Esophagus squamous epithelium (tissue), 5 donors: ENCODE data around the gene TUBA3E. TPM values are rescaled to one million over a fixed set of nuclear protein-coding genes. Genes with fewer than 3 reads are reported as not detected.
"Not testable (repeated sequence)": the region's sequence is repeated elsewhere in the genome, so short reads cannot be mapped to it uniquely, and the experiment has no call there.

Experiments used
- DNase-seq: peaks from one replicate; lab custom pipeline; 2025; lab: John Stamatoyannopoulos, UW
- H3K27ac ChIP-seq, 4 donors: fragments of 200-600 bp; sonication (generic); one replicate each; pipeline ENCODE4 v1.5.1; 2016 to 2019; ENCODE audit warnings: mild to moderate bottlenecking in 1 of 4
- H3K27me3 ChIP-seq, 4 donors: fragments of 200-600 bp; sonication (generic); 1 replicate in 3 of 4; 2 replicates in 1 of 4; pipeline versions ENCODE4 v1.5.1 to v1.6.0; 2017 to 2021; ENCODE audit warnings: antibody characterized with exemption in 1 of 4
- H3K36me3 ChIP-seq, 3 donors: fragments of 200-600 bp; sonication (generic); one replicate each; pipeline ENCODE4 v1.5.1; 2016 to 2019
- H3K4me1 ChIP-seq, 3 donors: fragments of 200-600 bp; sonication (generic); one replicate each; pipeline ENCODE4 v1.5.1; 2017 to 2019
- H3K4me3 ChIP-seq, 4 donors: fragments of 200-600 bp; sonication (generic); 1 replicate in 3 of 4; 2 replicates in 1 of 4; pipeline ENCODE4 v1.5.1; 2016 to 2019; ENCODE audit warnings: mild to moderate bottlenecking in 2 of 4, moderate library complexity in 1 of 4
- H3K9me3 ChIP-seq, 3 donors: fragments of 200-600 bp; sonication (generic); one replicate each; pipeline ENCODE4 v1.5.1; 2016 to 2019
- POLR2A ChIP-seq, 4 donors: fragments of 450-650 bp; IDR thresholded peaks; one replicate each; pipeline ENCODE4 v1.6.1; 2017; ENCODE audit warnings: antibody characterized with exemption in 4 of 4, mild to moderate bottlenecking in 4 of 4, moderate library complexity in 3 of 4
- WGBS, 2 donors: methylation state at CpG; one replicate each; pipeline ENCODE4 v1.1.5; 2018; 5-methylcytosine and 5-hydroxymethylcytosine counted together
- intact Hi-C: fragments of 100-400 bp; cut with DNase I; formaldehyde crosslinking; loops from one replicate; pipeline ENCODE4 v1.15.0; 2022
- total RNA-seq, 4 donors: library from RNA; depleted of rRNA; stranded (reverse); fragments of >200 nt; gene quantifications; one replicate each; pipeline ENCODE4 v1.1.0, GENCODE V29; 2016
- TF ChIP-seq, protein P1 (sequence below), 6 experiments: fragments of 450-650 bp in 4 of 6; fragments of 200-600 bp in 2 of 6; sonication (generic) in 2 of 6; IDR thresholded peaks; one replicate each; pipeline ENCODE4 v1.5.1; 2016 to 2019; ENCODE audit warnings: antibody characterized with exemption in 6 of 6, mild to moderate bottlenecking in 4 of 6, moderate library complexity in 4 of 6
- donor health status: DM: yes; HTN: yes; CAD: no.

TUBA3E gene
- total RNA-seq, 4 donors from 2014 or later: not detected

DNA sequence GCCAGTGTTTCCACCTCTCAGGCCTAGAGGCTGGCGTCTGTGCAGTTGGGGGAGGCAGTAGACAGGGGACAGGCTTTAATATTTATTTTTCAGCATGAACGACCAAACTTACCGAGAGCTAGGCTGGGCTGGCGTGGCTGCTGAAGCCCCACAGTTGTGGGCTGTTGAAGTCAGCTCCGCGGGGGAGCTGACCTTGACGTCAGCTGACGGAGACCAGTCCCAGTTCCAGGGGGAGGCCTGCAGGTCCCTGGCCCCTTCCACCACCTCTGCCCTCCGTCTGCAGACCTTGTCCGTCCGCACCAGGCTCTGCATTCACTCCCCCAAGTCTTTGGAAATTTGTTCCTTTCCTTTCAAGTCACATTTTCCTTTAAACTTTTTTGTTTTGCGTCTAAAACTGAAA, 33.4 kb upstream of the TUBA3E start:
- WGBS, 2 donors: 74 to 83% methylated on average over 8 to 11 of the region's 12 CpGs
- DNase-seq: no peak
- intact Hi-C loops: no loop called here
- TF ChIP-seq, protein P1, sequence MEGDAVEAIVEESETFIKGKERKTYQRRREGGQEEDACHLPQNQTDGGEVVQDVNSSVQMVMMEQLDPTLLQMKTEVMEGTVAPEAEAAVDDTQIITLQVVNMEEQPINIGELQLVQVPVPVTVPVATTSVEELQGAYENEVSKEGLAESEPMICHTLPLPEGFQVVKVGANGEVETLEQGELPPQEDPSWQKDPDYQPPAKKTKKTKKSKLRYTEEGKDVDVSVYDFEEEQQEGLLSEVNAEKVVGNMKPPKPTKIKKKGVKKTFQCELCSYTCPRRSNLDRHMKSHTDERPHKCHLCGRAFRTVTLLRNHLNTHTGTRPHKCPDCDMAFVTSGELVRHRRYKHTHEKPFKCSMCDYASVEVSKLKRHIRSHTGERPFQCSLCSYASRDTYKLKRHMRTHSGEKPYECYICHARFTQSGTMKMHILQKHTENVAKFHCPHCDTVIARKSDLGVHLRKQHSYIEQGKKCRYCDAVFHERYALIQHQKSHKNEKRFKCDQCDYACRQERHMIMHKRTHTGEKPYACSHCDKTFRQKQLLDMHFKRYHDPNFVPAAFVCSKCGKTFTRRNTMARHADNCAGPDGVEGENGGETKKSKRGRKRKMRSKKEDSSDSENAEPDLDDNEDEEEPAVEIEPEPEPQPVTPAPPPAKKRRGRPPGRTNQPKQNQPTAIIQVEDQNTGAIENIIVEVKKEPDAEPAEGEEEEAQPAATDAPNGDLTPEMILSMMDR (IDR thresholded peaks at IDR 0.05): no peak
- TF ChIP-seq POLR2A (IDR thresholded peaks at IDR 0.05): no peak
- H3K36me3 ChIP-seq: no peaks in the 10 kb centered on the region
- H3K27ac ChIP-seq: no peak overlapping the region
- no peak overlapping the region for H3K4me3 ChIP-seq
- no peaks in the 10 kb centered on the region for H3K9me3 ChIP-seq
- H3K27me3 ChIP-seq: peaks cover 0 to 18% (median 0%) of the 10 kb centered on the region in 4 donors
- H3K4me1 ChIP-seq: no peaks in the 10 kb centered on the region

DNA sequence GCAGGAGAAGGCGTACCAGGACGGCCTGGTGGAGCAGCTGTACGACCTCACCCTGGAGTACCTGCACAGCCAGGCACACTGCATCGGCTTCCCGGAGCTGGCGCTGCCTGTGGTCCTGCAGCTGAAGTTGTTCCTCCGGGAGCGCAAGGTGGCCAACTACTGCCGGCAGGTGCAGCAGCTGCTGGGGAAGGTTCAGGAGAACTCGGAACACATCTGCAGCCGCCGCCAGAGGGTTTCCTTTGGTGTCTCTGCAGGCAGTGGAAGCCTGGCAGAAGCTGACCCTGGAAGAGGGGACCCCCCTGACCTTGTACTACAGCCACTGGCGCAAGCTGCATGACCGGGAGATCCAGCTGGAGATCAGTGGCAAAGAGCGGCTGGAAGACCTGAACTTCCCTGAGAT, 32.7 kb upstream of the TUBA3E start:
- H3K4me1 ChIP-seq, H3K27ac ChIP-seq, H3K9me3 ChIP-seq, H3K36me3 ChIP-seq, intact Hi-C loops, H3K4me3 ChIP-seq, DNase-seq: not testable (repeated sequence)
- 82 to 90% methylated on average over 6 to 8 of the region's 15 CpGs for WGBS, 2 donors
- peaks cover 0 to 20% (median 0%) of the 10 kb centered on the region in 4 donors for H3K27me3 ChIP-seq

DNA sequence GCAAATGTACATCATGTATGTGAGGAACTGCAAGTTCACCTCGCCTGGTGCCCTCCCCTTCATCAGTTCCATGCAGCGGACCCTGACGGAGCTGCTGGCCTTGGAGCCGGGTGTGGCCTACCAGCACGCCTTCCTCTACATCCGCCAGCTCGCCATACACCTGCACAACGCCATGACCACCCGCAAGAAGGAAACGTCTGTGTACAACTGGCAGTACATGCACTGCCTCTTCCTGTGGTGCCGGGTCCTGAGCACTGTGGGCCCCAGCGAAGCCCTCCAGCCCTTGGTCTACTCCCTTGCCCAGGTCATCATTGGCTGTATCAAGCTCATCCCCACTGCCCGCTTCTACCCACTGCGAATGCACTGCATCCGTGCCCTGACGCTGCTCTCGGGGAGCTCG, 32.1 kb upstream of the TUBA3E start:
- H3K9me3 ChIP-seq, H3K4me1 ChIP-seq, H3K27ac ChIP-seq, H3K4me3 ChIP-seq, DNase-seq, H3K36me3 ChIP-seq, intact Hi-C loops: not testable (repeated sequence)
- H3K27me3 ChIP-seq: peaks cover 0 to 22% (median 0%) of the 10 kb centered on the region in 4 donors
- WGBS, 2 donors: 89 to 94% methylated on average over 6 to 9 of the region's 18 CpGs

DNA sequence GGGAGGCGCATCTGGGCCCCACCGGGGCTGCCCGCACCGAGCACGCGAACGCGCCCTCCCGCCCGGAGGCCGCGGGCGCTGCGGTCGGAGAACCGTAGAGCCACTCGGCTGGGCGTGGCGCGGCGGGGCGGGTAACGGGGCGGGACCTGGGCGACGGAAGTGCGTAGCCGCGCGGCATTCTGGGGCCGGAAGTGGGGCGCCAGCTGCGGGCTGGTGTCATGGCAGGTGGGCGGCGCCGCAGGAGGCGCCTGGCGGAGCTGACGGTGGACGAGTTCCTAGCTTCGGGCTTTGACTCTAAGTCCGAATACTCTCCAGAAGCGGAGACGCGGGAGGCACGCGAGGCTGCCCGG, 30.9 kb upstream of the TUBA3E start:
- H3K4me1 ChIP-seq, intact Hi-C loops, H3K36me3 ChIP-seq, H3K9me3 ChIP-seq, DNase-seq, H3K27ac ChIP-seq: not testable (repeated sequence)
- Histone ChIP-seq H3K4me3 (peak overlapping the region in 3 of 4 donors; percentile 7 to 25 (median 12)), H3K27me3 (peaks cover 0 to 22% (median 0%) of the 10 kb centered on the region in 4 donors)
- WGBS, 2 donors: 23 to 55% methylated on average over 11 to 13 of the region's 48 CpGs

DNA sequence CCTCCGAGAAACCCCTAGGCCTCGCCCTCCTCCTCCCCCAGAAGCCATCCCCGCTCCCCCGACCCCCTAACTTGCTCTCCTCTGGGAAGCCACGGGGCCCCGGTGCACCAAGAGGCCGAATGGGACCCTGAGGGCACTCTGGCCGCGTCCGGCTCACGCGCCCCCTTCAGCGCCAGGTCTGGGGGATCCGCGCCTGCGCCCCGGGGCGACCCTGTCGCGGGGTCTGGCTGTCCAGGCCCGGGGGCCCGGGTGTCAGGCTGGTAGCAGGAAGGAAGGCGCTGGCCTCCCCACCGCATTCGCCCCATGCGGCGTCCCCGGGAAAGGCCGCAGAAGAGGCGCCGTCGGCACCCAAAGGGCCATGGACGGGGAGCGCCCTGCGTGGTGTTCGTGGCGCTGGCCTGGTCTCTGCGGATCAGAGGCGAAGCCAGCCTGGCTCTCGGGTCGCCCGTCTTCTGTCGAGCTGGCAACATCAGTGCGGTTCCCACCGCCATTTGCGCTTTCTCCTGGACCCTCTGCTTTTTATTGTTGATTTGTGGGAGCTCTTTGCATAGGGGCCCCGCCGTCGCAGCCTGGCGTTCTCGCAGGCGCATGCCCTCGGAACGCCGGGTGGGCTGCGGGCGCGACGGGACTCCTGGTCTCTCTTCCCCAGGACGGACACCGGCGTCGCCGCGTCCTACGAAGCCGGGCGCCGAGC, 30.4 kb upstream of the TUBA3E start:
- intact Hi-C loops, H3K36me3 ChIP-seq, DNase-seq, H3K27ac ChIP-seq, H3K9me3 ChIP-seq, H3K4me1 ChIP-seq: not testable (repeated sequence)
- Histone ChIP-seq H3K4me3 (peak overlapping the region in 3 of 4 donors; percentile 7 to 25 (median 12)), H3K27me3 (peaks cover 0 to 22% (median 0%) of the 10 kb centered on the region in 4 donors)
- 94 to 98% methylated on average over 9 to 17 of the region's 69 CpGs for WGBS, 2 donors

DNA sequence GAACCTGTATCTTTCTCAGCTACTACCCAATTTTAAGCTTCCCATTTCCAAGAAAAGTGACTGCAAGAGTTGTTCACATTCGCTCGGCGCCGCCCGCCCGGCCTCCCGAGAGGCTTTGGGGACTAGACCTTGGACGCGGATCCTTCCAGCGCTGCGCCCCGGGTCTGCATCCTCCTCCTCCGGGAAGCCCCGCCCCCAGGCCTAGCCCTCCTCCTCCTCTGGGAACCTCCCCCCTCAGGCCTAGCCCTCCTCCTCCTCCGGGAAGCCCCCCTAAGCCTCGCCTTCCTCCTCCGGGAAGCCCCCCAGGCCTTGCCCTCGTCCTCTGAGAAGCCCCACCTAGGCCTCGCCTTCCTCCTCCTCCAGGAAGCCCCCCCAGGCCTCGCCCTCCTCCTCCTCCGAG, 29.8 kb upstream of the TUBA3E start:
- intact Hi-C loops, H3K9me3 ChIP-seq, H3K36me3 ChIP-seq, H3K27ac ChIP-seq, DNase-seq, H3K4me3 ChIP-seq, H3K4me1 ChIP-seq: not testable (repeated sequence)
- H3K27me3 ChIP-seq: peaks cover 0 to 22% (median 0%) of the 10 kb centered on the region in 4 donors
- WGBS, 2 donors: 91 to 94% methylated on average over 12 to 19 of the region's 21 CpGs

DNA sequence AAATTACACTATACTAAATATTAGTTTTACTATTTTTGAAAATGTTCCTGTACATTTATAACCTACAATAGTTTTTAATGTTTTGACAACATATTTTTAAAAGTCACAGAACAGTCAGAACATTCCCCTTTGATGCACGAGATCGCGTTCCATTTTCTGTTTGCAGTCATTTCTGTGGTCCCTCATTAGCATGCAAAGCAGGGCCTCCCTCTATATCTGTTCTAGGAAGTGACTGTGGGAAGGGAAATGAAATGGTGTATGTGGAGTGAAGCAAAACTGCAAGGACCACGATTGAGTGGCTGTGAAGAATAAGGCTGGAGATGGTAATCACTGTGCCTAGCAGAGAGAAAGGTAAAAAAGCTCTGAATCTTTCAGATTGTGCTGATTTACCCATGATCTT, 24.3 kb upstream of the TUBA3E start:
- H3K4me1 ChIP-seq, intact Hi-C loops, DNase-seq, H3K4me3 ChIP-seq, H3K36me3 ChIP-seq, H3K9me3 ChIP-seq, H3K27ac ChIP-seq: not testable (repeated sequence)
- 21 to 57% methylated on average over 2 to 4 of the region's 4 CpGs for WGBS, 2 donors
- peaks cover 0 to 25% (median 0%) of the 10 kb centered on the region in 4 donors for H3K27me3 ChIP-seq

DNA sequence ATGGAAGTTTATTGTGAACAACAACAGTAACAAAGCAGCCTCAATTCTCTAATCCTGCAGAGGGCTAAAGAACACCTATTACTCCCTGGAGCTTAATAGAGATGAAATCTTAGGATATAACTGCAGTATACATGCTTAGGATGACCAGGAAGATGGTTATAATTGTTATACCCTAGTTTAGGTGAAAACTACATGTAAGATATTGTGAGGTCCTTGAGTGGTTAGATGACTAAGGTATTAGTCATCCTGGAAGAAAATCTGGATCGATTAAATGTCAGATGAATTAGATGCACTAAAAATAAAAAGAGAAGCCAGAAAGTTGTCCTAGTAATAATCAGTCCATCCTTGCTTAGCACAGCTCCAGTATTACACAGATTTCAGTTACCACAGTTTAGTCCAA, 22.3 kb upstream of the TUBA3E start:
- WGBS, 2 donors: 20 to 25% methylated on average over 1 of the region's 1 CpG
- H3K4me1 ChIP-seq, intact Hi-C loops, H3K36me3 ChIP-seq, DNase-seq, H3K4me3 ChIP-seq, H3K9me3 ChIP-seq, H3K27ac ChIP-seq: not testable (repeated sequence)
- H3K27me3 ChIP-seq: peaks cover 0 to 35% (median 0%) of the 10 kb centered on the region in 4 donors

DNA sequence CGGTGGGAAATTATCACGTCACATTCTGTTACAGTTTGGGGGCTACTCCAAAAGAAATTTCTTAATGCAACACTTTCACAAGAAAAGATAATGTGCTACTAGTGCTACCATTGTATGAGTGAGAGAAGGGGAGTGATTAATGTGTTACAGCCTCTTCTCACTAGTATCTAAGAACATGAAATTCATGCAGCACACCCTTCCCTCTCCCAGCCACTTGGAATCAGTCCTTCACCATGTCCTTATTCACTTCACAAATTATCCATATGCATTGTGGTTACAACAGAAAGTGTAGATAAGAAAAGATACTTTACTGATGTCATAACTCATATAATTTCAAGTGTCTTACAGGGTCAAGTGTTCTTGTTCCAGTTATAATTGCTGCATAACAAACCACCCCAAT, 20.9 kb upstream of the TUBA3E start:
- WGBS, 2 donors: 83 to 94% methylated on average over 1 to 2 of the region's 2 CpGs
- H3K27ac ChIP-seq: not testable (repeated sequence)

DNA sequence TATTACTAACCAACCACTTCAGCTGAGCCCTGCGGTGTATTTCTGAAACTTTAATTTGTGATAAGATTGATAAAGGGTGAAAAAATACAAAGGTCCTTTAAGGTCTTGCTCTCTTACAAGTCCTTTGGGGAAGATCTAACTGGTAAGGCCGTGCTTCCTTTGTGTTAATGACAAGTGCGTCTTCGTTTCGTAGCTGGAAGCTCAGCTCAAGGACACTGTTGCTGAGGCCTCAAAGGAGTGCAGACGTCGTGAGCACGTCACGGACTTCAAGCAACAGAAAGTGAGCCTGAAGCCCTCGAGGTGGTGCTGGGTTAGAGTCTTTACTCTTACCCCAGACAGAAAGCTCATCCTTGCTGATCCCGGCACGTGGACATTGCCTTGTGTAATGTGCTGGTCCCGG, 8.8 kb upstream of the TUBA3E start:
- H3K4me3 ChIP-seq, H3K4me1 ChIP-seq, H3K27ac ChIP-seq, H3K27me3 ChIP-seq, intact Hi-C loops, H3K36me3 ChIP-seq, DNase-seq, H3K9me3 ChIP-seq: not testable (repeated sequence)
- WGBS, 2 donors: 73 to 76% methylated on average over 9 to 10 of the region's 13 CpGs

More for the DNA sequence above, 20.9 kb upstream of the TUBA3E start:
- H3K4me3 ChIP-seq, H3K36me3 ChIP-seq, H3K4me1 ChIP-seq, DNase-seq, intact Hi-C loops, H3K9me3 ChIP-seq: not testable (repeated sequence)
- H3K27me3 ChIP-seq: peaks cover 0 to 44% (median 0%) of the 10 kb centered on the region in 4 donors

DNA sequence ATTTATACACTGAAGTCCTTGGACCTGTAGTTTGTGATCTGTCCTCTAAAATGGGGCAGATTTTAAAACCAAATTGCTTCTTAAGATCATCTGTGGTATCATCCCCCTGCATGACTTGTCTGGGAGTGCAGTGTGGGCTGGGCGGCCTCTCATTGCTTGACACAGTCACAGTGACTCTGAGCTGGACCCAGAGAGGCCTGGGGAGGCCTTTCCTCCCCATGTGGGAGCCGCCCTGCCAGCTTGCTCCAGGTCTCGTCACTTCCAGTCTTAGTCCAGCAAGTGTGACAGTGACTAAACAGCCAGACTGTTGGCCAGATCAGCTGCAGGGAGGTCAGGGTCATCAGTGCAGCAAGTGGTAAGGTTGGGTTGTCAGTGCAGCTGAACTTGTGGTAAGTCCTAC, 4.9 kb upstream of the TUBA3E start:
- H3K27ac ChIP-seq, H3K27me3 ChIP-seq, H3K4me1 ChIP-seq, H3K9me3 ChIP-seq, H3K4me3 ChIP-seq, H3K36me3 ChIP-seq, intact Hi-C loops, DNase-seq: not testable (repeated sequence)
- WGBS, 2 donors: 82% methylated on average over 2 of the region's 3 CpGs; no CpG with 5 or more reads in 1 of the 2 donors

DNA sequence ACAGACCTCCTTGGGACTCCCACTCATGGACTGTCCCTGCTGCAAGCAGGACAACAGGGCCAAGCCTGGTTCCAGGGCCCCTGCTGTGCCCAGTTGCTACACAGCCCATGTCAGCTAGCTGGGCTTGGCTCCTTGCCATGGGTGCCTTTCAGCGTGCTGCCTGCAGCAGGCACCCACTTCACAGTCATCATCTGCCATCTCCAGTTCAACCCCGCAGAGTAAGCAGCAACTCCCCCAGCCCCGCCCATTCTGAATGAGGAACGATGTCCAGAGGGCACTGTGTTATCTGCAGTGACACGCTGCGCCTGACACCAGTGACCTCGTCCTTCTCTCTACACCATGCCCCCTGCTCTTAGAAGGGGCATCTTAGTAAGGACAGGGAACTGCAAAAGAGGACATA, 4.3 kb upstream of the TUBA3E start:
- intact Hi-C loops, DNase-seq, H3K36me3 ChIP-seq, H3K9me3 ChIP-seq, H3K27ac ChIP-seq, H3K27me3 ChIP-seq, H3K4me3 ChIP-seq, H3K4me1 ChIP-seq: not testable (repeated sequence)
- 10% methylated on average over 2 of the region's 7 CpGs; no CpG with 5 or more reads in 1 of the 2 donors for WGBS, 2 donors
